ENCODE data around the gene KRT34.
"Not testable (repeated sequence)": the region's sequence is repeated elsewhere in the genome, so short reads cannot be mapped to it uniquely, and the experiment has no call there.

KRT34 gene

DNA sequence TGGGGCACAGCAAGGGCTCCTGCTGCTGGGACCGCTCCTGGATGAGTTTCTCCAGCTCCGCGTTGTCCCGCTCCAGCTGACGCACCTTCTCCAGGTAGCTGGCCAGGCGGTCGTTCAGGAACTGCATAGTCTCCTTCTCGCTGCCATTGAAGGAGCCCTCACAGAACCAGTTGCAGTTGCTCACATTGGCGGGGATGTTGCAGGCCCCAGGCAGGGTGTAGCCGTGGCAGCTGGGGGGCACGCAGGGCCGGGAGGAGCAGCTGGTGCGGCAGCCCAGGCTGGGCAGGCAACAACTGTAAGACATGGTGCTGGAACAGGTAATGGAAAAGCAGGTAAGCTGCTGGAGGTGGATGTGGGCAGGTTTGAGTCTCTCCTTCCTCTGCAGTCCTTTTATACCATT, at the start of gene KRT34:
KRT34 (minus strand) TSS at position 364 of the 400 bp plus-strand sequence; CDS start at position 304, 60 bp downstream.
- not testable (repeated sequence) for H3K9me3 ChIP-seq (ENCODE audit: insufficient read depth, low read depth, low read length); H3K9ac ChIP-seq (ENCODE audit: low read depth, low read length); H3K4me1 ChIP-seq (ENCODE audit: insufficient read depth, low read length); H3K36me3 ChIP-seq (ENCODE audit: insufficient read depth, low read depth, low read length); H3K27ac ChIP-seq (ENCODE audit: low read length); H3K4me3 ChIP-seq (ENCODE audit: low read length); H3K27me3 ChIP-seq (ENCODE audit: insufficient read depth, low read length)

- H3K4me3 ChIP-seq (ENCODE audit: low read length); H3K27ac ChIP-seq (ENCODE audit: low read length); H3K27me3 ChIP-seq (ENCODE audit: insufficient read depth, low read length); H3K36me3 ChIP-seq (ENCODE audit: insufficient read depth, low read depth, low read length); H3K4me1 ChIP-seq (ENCODE audit: insufficient read depth, low read length); H3K9me3 ChIP-seq (ENCODE audit: insufficient read depth, low read depth, low read length); H3K9ac ChIP-seq (ENCODE audit: low read depth, low read length): not testable (repeated sequence)
Measured at GRCh38 chr17:41430376-41430775, 48.3 kb upstream of the KRT34 start.

- Histone ChIP-seq H3K27me3 (ENCODE audit: insufficient read depth, low read length) (no peaks in the 10 kb centered on the region), H3K4me1 (ENCODE audit: insufficient read depth, low read length) (no peaks in the 10 kb centered on the region), H3K9ac (ENCODE audit: low read depth, low read length) (no peak overlapping the region), H3K27ac (ENCODE audit: low read length) (no peak overlapping the region), H3K36me3 (ENCODE audit: insufficient read depth, low read depth, low read length) (no peaks in the 10 kb centered on the region), H3K9me3 (ENCODE audit: insufficient read depth, low read depth, low read length) (no peaks in the 10 kb centered on the region), H3K4me3 (ENCODE audit: low read length) (no peak overlapping the region)
Measured at GRCh38 chr17:41429667-41430066, 47.6 kb upstream of the KRT34 start.

GRCh38 chr17:41428591-41429291, 46.6 kb upstream of the KRT34 start:
- Histone ChIP-seq H3K36me3 (ENCODE audit: insufficient read depth, low read depth, low read length) (no peaks in the 10 kb centered on the region), H3K4me1 (ENCODE audit: insufficient read depth, low read length) (no peaks in the 10 kb centered on the region), H3K27me3 (ENCODE audit: insufficient read depth, low read length) (no peaks in the 10 kb centered on the region), H3K27ac (ENCODE audit: low read length) (no peak overlapping the region), H3K9me3 (ENCODE audit: insufficient read depth, low read depth, low read length) (no peaks in the 10 kb centered on the region), H3K9ac (ENCODE audit: low read depth, low read length) (no peak overlapping the region), H3K4me3 (ENCODE audit: low read length) (no peak overlapping the region)

- Histone ChIP-seq H3K36me3 (ENCODE audit: insufficient read depth, low read depth, low read length) (no peaks in the 10 kb centered on the region), H3K9me3 (ENCODE audit: insufficient read depth, low read depth, low read length) (no peaks in the 10 kb centered on the region), H3K9ac (ENCODE audit: low read depth, low read length) (no peak within 1 kb of the TSS), H3K4me3 (ENCODE audit: low read length) (no peak within 1 kb of the TSS), H3K27ac (ENCODE audit: low read length) (no peak within 1 kb of the TSS), H3K4me1 (ENCODE audit: insufficient read depth, low read length) (no peaks in the 10 kb centered on the region), H3K27me3 (ENCODE audit: insufficient read depth, low read length) (no peaks in the 10 kb centered on the region)
Measured at GRCh38 chr17:41424111-41424635, 42.1 kb upstream of the KRT34 start, which contains the start of gene KRT37. Gene KRT37, minus strand, starts transcription at chr17:41424585. Its CDS starts 62 bp downstream, at chr17:41424523.

- H3K4me3 ChIP-seq (ENCODE audit: low read length); H3K9ac ChIP-seq (ENCODE audit: low read depth, low read length): not testable (repeated sequence)
Measured at GRCh38 chr17:41422586-41422985, 40.5 kb upstream of the KRT34 start.

DNA sequence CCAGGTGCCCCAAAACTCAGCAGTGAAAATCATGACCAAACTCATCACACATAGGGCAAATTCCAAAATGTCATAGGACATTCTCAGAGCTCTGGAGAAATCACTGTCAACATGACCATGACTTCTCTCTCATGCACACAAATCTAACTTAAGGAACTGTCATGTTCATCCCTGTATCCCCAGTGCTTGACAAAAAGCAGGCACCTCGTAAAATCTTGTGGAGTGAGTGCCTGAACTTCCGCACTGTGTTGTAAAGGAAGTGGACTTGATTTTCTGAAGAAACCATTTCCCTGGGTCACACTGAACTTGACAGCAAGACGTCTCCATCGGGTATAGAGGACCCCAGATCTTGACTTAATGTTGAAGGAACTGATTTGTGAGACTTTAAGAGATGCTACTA, 39.5 kb upstream of the KRT34 start:
- Histone ChIP-seq H3K9ac (ENCODE audit: low read depth, low read length) (no peak overlapping the region), H3K9me3 (ENCODE audit: insufficient read depth, low read depth, low read length) (no peaks in the 10 kb centered on the region), H3K4me3 (ENCODE audit: low read length) (no peak overlapping the region), H3K27me3 (ENCODE audit: insufficient read depth, low read length) (no peaks in the 10 kb centered on the region), H3K27ac (ENCODE audit: low read length) (no peak overlapping the region), H3K4me1 (ENCODE audit: insufficient read depth, low read length) (no peaks in the 10 kb centered on the region), H3K36me3 (ENCODE audit: insufficient read depth, low read depth, low read length) (no peaks in the 10 kb centered on the region)

More at GRCh38 chr17:41422586-41422985, 40.5 kb upstream of the KRT34 start:
- not testable (repeated sequence) for H3K9me3 ChIP-seq (ENCODE audit: insufficient read depth, low read depth, low read length); H3K27me3 ChIP-seq (ENCODE audit: insufficient read depth, low read length); H3K36me3 ChIP-seq (ENCODE audit: insufficient read depth, low read depth, low read length); H3K27ac ChIP-seq (ENCODE audit: low read length); H3K4me1 ChIP-seq (ENCODE audit: insufficient read depth, low read length)

DNA sequence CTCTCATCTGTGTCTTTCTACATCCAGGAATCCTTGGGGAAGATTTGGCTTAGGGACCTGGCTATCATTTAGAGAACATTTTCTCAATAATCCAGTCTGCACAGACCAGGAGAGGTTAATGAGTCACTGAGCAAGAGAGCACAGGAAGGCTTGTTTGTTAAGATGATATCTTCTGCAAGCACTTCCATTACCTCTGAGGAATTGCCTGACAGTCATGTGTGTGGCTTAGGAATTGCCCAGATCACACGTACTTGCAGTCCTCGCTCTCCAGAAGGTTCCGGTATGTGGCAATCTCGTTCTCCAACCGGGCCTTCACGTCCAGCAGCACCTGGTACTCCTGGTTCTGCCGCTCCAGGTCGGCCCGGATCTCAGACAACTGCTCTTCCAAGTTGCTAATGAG, 39.0 kb upstream of the KRT34 start:
- Histone ChIP-seq H3K27me3 (ENCODE audit: insufficient read depth, low read length) (no peaks in the 10 kb centered on the region), H3K9me3 (ENCODE audit: insufficient read depth, low read depth, low read length) (no peaks in the 10 kb centered on the region), H3K4me1 (ENCODE audit: insufficient read depth, low read length) (no peaks in the 10 kb centered on the region), H3K9ac (ENCODE audit: low read depth, low read length) (no peak overlapping the region), H3K27ac (ENCODE audit: low read length) (no peak overlapping the region), H3K4me3 (ENCODE audit: low read length) (no peak overlapping the region), H3K36me3 (ENCODE audit: insufficient read depth, low read depth, low read length) (no peaks in the 10 kb centered on the region)

DNA sequence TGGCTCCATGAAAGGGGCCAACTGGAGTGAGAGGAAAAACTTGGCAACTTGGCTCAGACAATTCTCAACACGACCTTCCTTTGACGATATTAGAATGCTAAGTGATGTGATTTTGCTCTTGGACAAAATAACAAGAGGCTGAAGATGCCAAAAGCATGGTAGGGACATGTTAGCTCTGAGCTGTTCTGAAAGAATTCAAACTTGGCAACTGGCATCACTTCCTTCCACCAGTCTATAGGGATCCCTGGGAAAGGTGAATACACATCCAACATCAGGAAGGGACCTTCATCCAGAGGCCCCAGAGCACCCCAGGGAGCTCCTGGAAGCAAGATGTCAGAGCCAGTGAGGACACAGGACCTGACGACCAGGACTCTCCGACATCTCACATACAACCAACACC, 38.0 kb upstream of the KRT34 start:
- Histone ChIP-seq H3K9ac (ENCODE audit: low read depth, low read length) (no peak overlapping the region), H3K27me3 (ENCODE audit: insufficient read depth, low read length) (no peaks in the 10 kb centered on the region), H3K9me3 (ENCODE audit: insufficient read depth, low read depth, low read length) (no peaks in the 10 kb centered on the region), H3K4me3 (ENCODE audit: low read length) (no peak overlapping the region), H3K4me1 (ENCODE audit: insufficient read depth, low read length) (no peaks in the 10 kb centered on the region), H3K27ac (ENCODE audit: low read length) (no peak overlapping the region), H3K36me3 (ENCODE audit: insufficient read depth, low read depth, low read length) (no peaks in the 10 kb centered on the region)

GRCh38 chr17:41419716-41420115, 37.6 kb upstream of the KRT34 start:
- Histone ChIP-seq H3K36me3 (ENCODE audit: insufficient read depth, low read depth, low read length) (no peaks in the 10 kb centered on the region), H3K27me3 (ENCODE audit: insufficient read depth, low read length) (no peaks in the 10 kb centered on the region), H3K27ac (ENCODE audit: low read length) (no peak overlapping the region)

DNA sequence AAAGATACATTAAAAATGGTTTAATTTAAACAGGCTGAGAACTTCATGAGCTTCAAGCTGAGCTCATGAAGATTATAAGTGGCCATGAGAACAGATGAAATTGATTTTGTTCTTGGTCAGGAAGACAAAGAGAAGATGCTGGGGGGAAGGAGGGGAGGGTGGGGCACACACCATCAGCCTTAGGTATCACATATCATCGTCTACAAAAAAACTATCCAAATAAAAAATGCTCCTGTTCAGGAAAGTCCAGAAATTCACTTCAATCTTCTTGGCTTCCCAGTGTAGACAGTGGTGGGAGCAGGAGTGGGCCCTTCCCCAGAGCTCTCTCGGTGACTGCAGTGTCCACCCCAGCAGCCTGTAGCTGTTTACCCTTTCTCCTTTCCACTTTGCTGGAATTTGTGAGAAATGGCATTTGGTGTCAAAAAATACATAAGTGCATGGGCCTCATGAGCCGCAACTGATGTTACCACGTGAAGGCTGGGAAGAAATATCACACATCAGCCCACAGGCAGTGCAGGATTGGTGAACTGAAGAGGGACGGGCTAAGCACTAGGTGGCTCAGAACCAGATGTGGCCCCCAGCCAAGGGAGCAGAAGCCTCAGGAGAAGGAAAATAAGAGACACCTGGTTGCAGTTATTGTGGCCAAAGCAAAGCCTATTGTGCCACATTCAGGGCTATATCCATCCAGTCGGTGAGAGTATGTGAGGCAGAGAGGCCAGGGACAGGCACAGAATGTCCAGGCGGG, 36.2 kb upstream of the KRT34 start:
- H3K27me3 ChIP-seq (ENCODE audit: insufficient read depth, low read length), result no peaks in the 10 kb centered on the region
- no peaks in the 10 kb centered on the region for H3K9me3 ChIP-seq (ENCODE audit: insufficient read depth, low read depth, low read length)
- no peak overlapping the region for H3K27ac ChIP-seq (ENCODE audit: low read length)
- H3K36me3 ChIP-seq (ENCODE audit: insufficient read depth, low read depth, low read length), result no peaks in the 10 kb centered on the region
- 0 out of 2 replicates have a peak, but pooled peaks cover 4% of the 10 kb centered on the region for H3K4me1 ChIP-seq (ENCODE audit: insufficient read depth, low read length)
- H3K4me3 ChIP-seq (ENCODE audit: low read length), result no peak overlapping the region
- H3K9ac ChIP-seq (ENCODE audit: low read depth, low read length), result no peak overlapping the region

More at GRCh38 chr17:41419716-41420115, 37.6 kb upstream of the KRT34 start:
- no peaks in the 10 kb centered on the region for H3K9me3 ChIP-seq (ENCODE audit: insufficient read depth, low read depth, low read length)
- no peak overlapping the region for H3K9ac ChIP-seq (ENCODE audit: low read depth, low read length)
- H3K4me1 ChIP-seq (ENCODE audit: insufficient read depth, low read length), result no peaks in the 10 kb centered on the region
- no peak overlapping the region for H3K4me3 ChIP-seq (ENCODE audit: low read length)

DNA sequence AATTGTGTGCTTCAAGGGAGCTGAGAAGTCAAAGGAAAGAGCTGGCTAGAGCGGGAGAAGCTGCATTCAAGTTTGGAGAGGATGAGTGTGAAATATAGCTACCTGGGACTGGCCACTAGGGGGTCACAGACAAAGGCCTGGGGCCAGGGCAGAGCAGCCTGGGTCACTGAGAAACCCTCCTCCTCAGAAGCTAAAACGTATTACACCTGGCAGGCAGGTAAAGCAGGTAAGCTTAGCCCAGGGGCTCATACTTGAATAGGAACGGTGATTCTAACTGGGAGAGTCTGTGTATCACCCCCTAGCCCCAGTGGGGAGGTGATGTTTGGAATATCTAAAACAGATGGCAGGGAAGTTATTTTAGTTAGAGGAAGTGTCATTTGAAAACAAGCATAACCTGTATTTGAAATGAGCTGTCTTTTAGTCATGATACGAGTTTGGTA, 35.5 kb upstream of the KRT34 start:
- Histone ChIP-seq H3K9ac (ENCODE audit: low read depth, low read length) (no peak overlapping the region), H3K4me1 (ENCODE audit: insufficient read depth, low read length) (0 out of 2 replicates have a peak, but pooled peaks cover 4% of the 10 kb centered on the region), H3K9me3 (ENCODE audit: insufficient read depth, low read depth, low read length) (no peaks in the 10 kb centered on the region), H3K36me3 (ENCODE audit: insufficient read depth, low read depth, low read length) (no peaks in the 10 kb centered on the region), H3K4me3 (ENCODE audit: low read length) (no peak overlapping the region), H3K27ac (ENCODE audit: low read length) (no peak overlapping the region), H3K27me3 (ENCODE audit: insufficient read depth, low read length) (no peaks in the 10 kb centered on the region)

All from iPS-20b (cell line).